ENCODE results near the gene HACL1.
"Not testable (repeated sequence)": the region's sequence is repeated elsewhere in the genome, so short reads cannot be mapped to it uniquely, and the experiment has no call there.

HACL1 gene

GRCh38 chr3:15536856-15537255 lies 64.5 kb downstream of the HACL1 start:
- no peak overlapping the region for H3K4me3 ChIP-seq (ENCODE audit: low read depth, low read length)
- TF ChIP-seq CTCF (IDR thresholded peaks at IDR 0.05; ENCODE audit: low read depth, low read length, missing control alignments), result no peak
- no peak for DNase-seq (ENCODE audit: low read depth)
- in situ Hi-C loops (cut with HindIII; ENCODE audit: low sequenced_read_pairs), result loop anchor here (25.0 kb wide), 1 partner anchor 275 kb away; no protein-coding TSS in a partner anchor

- TF ChIP-seq CTCF (IDR thresholded peaks at IDR 0.05; ENCODE audit: low read depth, low read length, missing control alignments), result no peak
- no peak overlapping the region for H3K4me3 ChIP-seq (ENCODE audit: low read depth, low read length)
- no peak for DNase-seq (ENCODE audit: low read depth)
- in situ Hi-C loops (cut with HindIII; ENCODE audit: low sequenced_read_pairs), result loop anchor here (25.0 kb wide), 1 partner anchor 273 kb away; no protein-coding TSS in a partner anchor
Measured at GRCh38 chr3:15535732-15536131, 65.6 kb downstream of the HACL1 start.

- in situ Hi-C loops (cut with HindIII; ENCODE audit: low sequenced_read_pairs), result loop anchor here (25.0 kb wide), 1 partner anchor 270 kb away; no protein-coding TSS in a partner anchor
- H3K4me3 ChIP-seq (ENCODE audit: low read depth, low read length); DNase-seq (ENCODE audit: low read depth): not testable (repeated sequence)
Measured at GRCh38 chr3:15532614-15533013, 68.8 kb downstream of the HACL1 start.

- no peak for DNase-seq (ENCODE audit: low read depth)
- no peak for TF ChIP-seq CTCF (IDR thresholded peaks at IDR 0.05; ENCODE audit: low read depth, low read length, missing control alignments)
- no peak overlapping the region for H3K4me3 ChIP-seq (ENCODE audit: low read depth, low read length)
- in situ Hi-C loops (cut with HindIII; ENCODE audit: low sequenced_read_pairs), result loop anchor here (25.0 kb wide), 1 partner anchor 269 kb away; no protein-coding TSS in a partner anchor
Measured at GRCh38 chr3:15531346-15531745, 70.0 kb downstream of the HACL1 start.

GRCh38 chr3:15528854-15529537 lies 72.4 kb downstream of the HACL1 start:
- no peak overlapping the region for H3K4me3 ChIP-seq (ENCODE audit: low read depth, low read length)
- in situ Hi-C loops (cut with HindIII; ENCODE audit: low sequenced_read_pairs), result loop anchor here (25.0 kb wide), 1 partner anchor 267 kb away; no protein-coding TSS in a partner anchor
- no peak for DNase-seq (ENCODE audit: low read depth)
- no peak for TF ChIP-seq CTCF (IDR thresholded peaks at IDR 0.05; ENCODE audit: low read depth, low read length, missing control alignments)

GRCh38 chr3:15527031-15527459 lies 74.3 kb downstream of the HACL1 start:
- no peak for DNase-seq (ENCODE audit: low read depth)
- no peak overlapping the region for H3K4me3 ChIP-seq (ENCODE audit: low read depth, low read length)
- in situ Hi-C loops (cut with HindIII; ENCODE audit: low sequenced_read_pairs), result loop anchor here (25.0 kb wide), 1 partner anchor 265 kb away; no protein-coding TSS in a partner anchor
- TF ChIP-seq CTCF (IDR thresholded peaks at IDR 0.05; ENCODE audit: low read depth, low read length, missing control alignments), result peak; percentile 27

GRCh38 chr3:15525790-15526189 lies 75.6 kb downstream of the HACL1 start:
- DNase-seq (ENCODE audit: low read depth), result no peak
- no peak overlapping the region for H3K4me3 ChIP-seq (ENCODE audit: low read depth, low read length)
- no peak for TF ChIP-seq CTCF (IDR thresholded peaks at IDR 0.05; ENCODE audit: low read depth, low read length, missing control alignments)
- in situ Hi-C loops (cut with HindIII; ENCODE audit: low sequenced_read_pairs), result loop anchor here (25.0 kb wide), 1 partner anchor 263 kb away; no protein-coding TSS in a partner anchor
